ENCODE measurements around the gene TLK1.
A peak's percentile ranks its signal among the peaks of the same experiment; 100 is the strongest.

Gene TLK1

DNA sequence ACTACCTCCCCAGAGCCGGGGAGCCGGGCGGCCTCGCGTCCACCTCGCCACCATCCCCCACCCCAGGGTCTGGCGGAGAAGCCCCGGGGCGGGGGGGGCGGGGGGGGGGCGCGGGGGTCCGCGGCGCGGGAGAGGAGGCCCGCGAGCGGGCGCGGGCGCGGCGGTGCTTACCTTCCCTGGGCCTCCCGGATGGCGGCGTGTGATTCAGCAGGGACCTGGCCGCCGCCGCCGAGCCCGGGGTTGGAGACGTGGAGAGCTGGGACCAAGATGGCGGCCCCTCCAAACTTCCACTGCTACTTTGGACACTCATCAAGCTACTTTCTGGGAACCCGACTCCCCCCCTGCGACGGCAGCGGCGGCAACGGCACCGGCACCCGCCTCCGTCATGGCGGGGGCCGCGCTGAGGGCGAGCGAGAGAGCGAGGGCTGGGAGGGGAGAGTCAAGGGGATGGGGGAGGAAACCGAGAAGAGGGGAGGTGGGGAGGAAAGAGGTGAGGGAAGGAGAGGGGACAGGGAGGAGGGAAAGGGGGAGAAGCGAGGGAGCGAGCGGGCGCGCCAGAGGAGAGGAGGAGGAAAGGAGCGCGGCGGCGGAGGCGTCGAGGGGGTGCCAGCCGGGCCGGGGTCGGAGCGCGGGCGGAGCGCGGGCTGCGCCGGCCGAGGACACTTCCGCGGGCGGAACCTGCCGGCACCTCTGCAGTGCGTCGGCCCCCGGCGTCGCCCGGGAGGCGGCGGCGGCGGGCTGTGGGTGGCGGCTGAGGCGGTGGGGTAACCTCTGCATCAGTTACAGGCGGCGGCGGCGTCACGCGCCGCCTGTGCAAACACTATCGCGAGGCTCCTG, at the start of gene TLK1:
TSS of gene TLK1 (minus strand) at position 775 of the 837 bp plus-strand sequence. CDS start at position 310, 465 bp downstream.
- DNase-seq, result peak; percentile 87

GRCh38 chr2:171210216-171210863, 49.6 kb upstream of the TLK1 start:
- DNase-seq, result no peak

DNA sequence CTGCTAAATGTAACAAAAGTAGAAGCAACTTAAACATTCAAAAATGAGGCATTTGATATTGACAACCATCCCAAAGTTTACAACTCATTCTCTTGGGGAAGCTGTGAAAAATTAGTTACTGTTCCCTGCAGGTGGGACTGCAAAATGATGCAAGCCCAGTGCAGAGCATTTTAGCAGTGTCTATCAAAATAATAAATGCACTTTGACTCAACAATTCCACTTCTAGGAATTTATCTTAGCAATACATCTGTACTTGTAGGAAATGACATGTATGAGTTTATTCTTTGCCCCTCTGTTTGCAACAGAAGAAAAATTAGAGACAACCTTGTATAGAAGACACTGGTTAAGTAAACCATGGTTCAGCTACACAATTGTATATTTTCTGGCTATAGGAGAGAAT, 48.0 kb upstream of the TLK1 start:
- no peak for DNase-seq

GRCh38 chr2:171206422-171207115, 45.9 kb upstream of the TLK1 start:
- DNase-seq, result no peak

- DNase-seq, result no peak
Measured at GRCh38 chr2:171205551-171205950, 44.9 kb upstream of the TLK1 start.

DNA sequence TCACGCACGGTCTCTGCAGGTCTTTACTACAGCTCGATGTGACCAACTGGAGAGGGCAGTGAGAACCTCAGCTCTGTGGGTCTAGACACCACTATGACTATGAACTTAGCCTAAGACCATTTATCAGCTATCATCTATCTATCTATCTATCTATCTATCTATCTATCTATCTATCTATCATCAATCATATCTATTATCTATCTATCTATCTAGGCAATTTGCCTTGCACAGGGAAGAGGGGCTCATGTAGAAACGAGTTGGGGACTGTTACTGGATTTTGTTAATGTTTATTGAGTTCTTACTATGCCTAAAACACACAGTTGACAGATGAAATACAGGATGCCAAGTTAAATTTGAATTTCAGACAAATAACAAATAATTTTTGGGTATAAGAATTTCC, 41.1 kb upstream of the TLK1 start:
- DNase-seq, result no peak

DNA sequence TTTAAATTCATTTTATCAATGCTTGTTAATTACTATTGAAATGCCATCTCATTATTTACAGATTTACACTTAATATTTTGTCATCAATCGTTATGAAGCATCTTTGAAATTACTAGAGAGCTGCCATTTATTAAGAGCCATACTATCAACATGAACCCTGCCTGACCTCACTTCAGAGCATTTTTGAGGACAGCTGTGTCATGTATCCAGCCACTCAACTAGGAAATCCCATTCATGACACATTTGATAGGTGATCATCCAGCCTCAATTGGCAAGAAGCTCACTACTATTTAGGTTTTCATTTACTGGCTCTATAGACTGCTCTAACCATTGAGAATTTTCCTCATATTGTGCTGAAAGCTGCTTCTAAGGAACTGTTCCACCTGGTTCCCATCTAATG, 40.6 kb upstream of the TLK1 start:
- DNase-seq, result no peak

DNA sequence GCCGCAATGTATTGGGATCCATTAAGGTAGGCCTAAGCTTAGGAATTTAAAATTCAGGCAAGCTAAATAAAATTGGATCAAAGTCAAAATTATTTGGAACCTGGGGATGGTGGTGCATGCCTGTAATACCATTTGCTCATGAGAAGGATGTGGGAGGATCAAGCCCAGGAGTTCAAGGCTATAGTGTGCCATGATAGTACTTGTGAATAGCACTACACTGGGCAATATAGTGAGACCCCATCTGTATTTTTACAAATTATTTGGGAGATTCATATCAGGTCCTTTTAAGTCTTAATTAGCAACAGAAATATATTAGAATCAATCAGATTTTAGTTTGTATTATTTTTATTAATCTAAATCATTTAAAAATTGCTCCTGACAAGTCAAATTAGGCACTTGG, 39.8 kb upstream of the TLK1 start:
- DNase-seq, result no peak

GRCh38 chr2:171191021-171191420, 30.3 kb upstream of the TLK1 start:
- no peak for DNase-seq

- DNase-seq, result no peak
Measured at GRCh38 chr2:171187819-171188218, 27.1 kb upstream of the TLK1 start.

- no peak for DNase-seq
Measured at GRCh38 chr2:171187177-171187576, 26.5 kb upstream of the TLK1 start.

GRCh38 chr2:171185941-171186340, 25.2 kb upstream of the TLK1 start:
- DNase-seq, result no peak

DNA sequence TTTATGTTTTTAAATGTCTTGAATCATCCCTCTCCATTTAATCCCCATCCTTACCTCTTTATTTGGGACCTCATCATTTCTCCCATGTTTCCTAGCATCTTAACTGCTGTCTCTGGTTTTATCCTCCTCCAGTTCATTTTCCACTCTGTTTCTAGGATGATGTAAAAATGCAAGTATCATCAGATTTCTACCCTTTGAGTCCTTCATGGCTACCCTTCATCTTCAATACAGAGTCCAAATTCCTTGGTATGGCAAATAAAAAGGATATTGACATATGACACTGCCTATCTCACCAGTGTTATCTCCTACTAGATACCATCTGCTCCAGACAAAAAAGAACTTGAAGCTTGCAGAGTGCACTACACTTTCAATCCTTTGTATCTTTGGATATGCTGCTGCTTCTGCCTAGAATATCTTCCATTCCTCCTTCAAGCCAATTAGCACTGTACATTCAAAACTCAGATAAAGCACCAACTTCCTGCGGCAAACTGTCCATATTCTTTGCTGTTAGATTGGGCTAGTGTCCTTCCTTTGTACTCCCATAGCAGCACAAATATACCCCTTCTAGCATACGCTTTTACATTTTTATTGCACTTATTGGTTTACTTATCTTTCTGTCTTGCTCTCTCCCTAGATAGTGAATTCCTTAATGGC, 24.6 kb upstream of the TLK1 start:
- DNase-seq, result no peak

- no peak for DNase-seq
Measured at GRCh38 chr2:171181064-171182049, 20.7 kb upstream of the TLK1 start.

GRCh38 chr2:171180229-171180930, 19.7 kb upstream of the TLK1 start:
- no peak for DNase-seq

GRCh38 chr2:171178993-171179392, 18.3 kb upstream of the TLK1 start:
- DNase-seq, result no peak

DNA sequence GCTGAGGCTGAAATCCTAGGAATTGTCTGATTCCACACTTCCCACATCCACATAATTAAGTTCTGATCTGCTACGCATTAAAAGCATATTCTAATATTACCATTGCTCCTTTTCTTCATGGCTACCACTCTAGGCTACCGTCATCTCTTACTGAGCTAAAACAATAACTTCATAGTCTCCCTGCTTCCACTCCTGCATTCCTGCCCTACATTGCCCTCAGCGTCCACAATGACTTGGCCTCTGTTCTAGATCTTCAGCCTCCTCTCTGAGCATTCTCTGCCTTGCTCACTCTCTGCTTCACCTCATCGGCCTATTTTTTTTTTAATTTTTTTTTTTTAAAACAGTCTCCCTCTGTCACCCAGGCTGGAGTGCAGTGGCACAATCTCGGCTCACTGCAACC, 15.8 kb upstream of the TLK1 start:
- DNase-seq, result no peak

GRCh38 chr2:171174075-171174474, 13.4 kb upstream of the TLK1 start:
- DNase-seq, result no peak

GRCh38 chr2:171173087-171173486, 12.4 kb upstream of the TLK1 start:
- no peak for DNase-seq

DNA sequence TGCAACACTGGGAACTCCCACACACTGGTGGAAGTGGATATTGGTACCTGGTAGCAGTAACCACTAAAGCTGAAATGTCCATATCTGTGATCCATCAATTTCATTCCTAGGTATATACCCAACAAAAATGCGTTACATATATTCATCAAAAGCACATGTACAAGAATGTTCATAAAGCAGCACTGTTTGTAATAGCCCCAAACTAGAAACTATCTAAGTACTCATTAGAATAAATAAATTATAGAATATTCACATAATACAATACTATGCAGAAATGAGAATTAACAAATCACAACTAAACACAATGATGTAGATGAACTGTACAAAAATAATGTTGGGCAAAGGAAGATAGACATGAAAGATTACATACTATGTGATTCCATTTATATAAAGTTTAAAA, 11.1 kb upstream of the TLK1 start:
- no peak for DNase-seq

- no peak for DNase-seq
Measured at GRCh38 chr2:171169839-171170238, 9.1 kb upstream of the TLK1 start.
